Thoracic aorta (tissue), 2 donors: ENCODE data around the gene CHPF. TPM values are rescaled to one million over a fixed set of nuclear protein-coding genes. Genes with fewer than 3 reads are reported as not detected.

Experiments used
- ATAC-seq: fragments of 150-250 bp; one replicate; pipeline ENCODE4 v1.8.0; 2017; ENCODE audit warnings: low read depth; ENCODE audit not compliant: insufficient number of reproducible peaks, low FRiP score
- DNase-seq: peaks from one replicate; pipeline ENCODE4 v3.0.0-alpha.2; 2020; ENCODE audit warnings: low spot score
- H3K27ac ChIP-seq, 2 donors: fragments of 200-600 bp; sonication (generic); 1 replicate in 1 of 2; 2 replicates in 1 of 2; pipeline ENCODE4 v1.5.1; 2016; ENCODE audit warnings: mild to moderate bottlenecking in 2 of 2, moderate library complexity in 2 of 2
- H3K27me3 ChIP-seq: fragments of 200-600 bp; sonication (generic); replicated peaks from 2 replicates; pipeline ENCODE4 v1.6.0; 2016; ENCODE audit warnings: mild to moderate bottlenecking; ENCODE audit not compliant: insufficient read depth
- H3K36me3 ChIP-seq: fragments of 200-600 bp; sonication (generic); one replicate; pipeline ENCODE4 v1.5.1; 2016
- H3K4me1 ChIP-seq, 2 donors: fragments of 200-600 bp; sonication (generic); 1 replicate in 1 of 2; 2 replicates in 1 of 2; pipeline versions ENCODE4 v1.5.1 to v1.6.0; 2016; ENCODE audit warnings: low read depth in 2 of 2, mild to moderate bottlenecking in 1 of 2; ENCODE audit not compliant: control insufficient read depth in 1 of 2
- H3K4me3 ChIP-seq: fragments of 200-600 bp; sonication (generic); 2 replicates; pipeline ENCODE4 v1.5.1; 2016; ENCODE audit warnings: mild to moderate bottlenecking
- H3K9me3 ChIP-seq: fragments of 200-600 bp; sonication (generic); 2 replicates; pipeline ENCODE4 v1.5.1; 2016
- total RNA-seq, 2 donors: library from RNA; depleted of rRNA; stranded (reverse); fragments of >200 nt; gene quantifications; one replicate each; pipeline versions ENCODE4 v1.1.0 to v1.2.3, GENCODE V29; 2016
- TF ChIP-seq, protein P1 (sequence below): fragments of 200-600 bp; sonication (generic); IDR thresholded peaks from one replicate; pipeline ENCODE4 v1.5.1; 2019; ENCODE audit warnings: antibody characterized with exemption

CHPF gene
- total RNA-seq, 2 donors from 2014 or later, result 184 to 269 TPM

GRCh38 chr2:219509780-219510511 lies 33.7 kb downstream of the CHPF start:
- Histone ChIP-seq H3K4me3 (peak overlapping the region; percentile 60), H3K36me3 (peaks cover 13% of the 10 kb centered on the region), H3K9me3 (no peaks in the 10 kb centered on the region), H3K27me3 (peaks cover 7% of the 10 kb centered on the region), H3K27ac (no peak overlapping the region), H3K4me1 (peaks cover 16 to 41% of the 10 kb centered on the region in 2 donors)
- TF ChIP-seq, protein P1, sequence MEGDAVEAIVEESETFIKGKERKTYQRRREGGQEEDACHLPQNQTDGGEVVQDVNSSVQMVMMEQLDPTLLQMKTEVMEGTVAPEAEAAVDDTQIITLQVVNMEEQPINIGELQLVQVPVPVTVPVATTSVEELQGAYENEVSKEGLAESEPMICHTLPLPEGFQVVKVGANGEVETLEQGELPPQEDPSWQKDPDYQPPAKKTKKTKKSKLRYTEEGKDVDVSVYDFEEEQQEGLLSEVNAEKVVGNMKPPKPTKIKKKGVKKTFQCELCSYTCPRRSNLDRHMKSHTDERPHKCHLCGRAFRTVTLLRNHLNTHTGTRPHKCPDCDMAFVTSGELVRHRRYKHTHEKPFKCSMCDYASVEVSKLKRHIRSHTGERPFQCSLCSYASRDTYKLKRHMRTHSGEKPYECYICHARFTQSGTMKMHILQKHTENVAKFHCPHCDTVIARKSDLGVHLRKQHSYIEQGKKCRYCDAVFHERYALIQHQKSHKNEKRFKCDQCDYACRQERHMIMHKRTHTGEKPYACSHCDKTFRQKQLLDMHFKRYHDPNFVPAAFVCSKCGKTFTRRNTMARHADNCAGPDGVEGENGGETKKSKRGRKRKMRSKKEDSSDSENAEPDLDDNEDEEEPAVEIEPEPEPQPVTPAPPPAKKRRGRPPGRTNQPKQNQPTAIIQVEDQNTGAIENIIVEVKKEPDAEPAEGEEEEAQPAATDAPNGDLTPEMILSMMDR, result peak; percentile 70
- ATAC-seq (peak; percentile 31), DNase-seq (no peak)

DNA sequence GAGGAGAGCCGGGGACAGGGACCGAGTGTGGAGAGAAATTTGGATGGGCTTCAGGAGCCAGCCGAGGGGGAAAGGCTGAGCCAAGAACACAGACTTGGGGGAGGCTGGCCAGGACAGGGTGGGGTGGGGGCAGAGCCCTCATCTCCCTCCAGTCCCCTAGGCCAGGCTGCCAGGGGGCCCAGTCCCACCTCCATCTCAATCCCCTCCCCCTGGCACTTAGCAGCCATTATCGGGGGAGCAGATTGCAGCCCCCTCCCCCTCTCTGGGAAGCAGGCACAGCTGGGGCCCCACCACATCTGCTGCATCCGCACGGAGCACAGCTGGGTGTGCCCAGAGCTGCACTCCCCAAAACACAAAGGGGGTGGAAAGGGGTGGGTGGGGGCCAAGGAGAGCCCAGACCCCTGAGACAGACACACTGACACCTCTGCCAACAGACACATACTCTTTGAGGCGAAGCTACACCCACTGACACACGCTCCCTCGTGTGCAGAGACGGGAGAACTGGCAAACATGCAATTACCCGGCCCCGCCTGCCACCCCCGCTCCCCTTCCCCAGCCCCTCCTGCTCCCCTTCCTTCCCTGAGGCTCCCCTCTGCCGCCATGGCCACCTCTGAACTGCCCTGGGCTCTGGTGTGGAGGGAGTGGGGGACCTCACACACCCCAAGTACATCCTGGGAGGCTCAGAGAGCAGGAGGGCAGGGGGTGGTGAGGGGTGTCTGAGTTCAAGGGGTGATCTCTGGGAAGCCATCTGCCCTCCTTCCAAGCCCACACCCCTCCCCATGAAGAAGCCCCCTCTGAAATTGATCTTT lies 34.4 kb downstream of the CHPF start:
- peaks cover 7% of the 10 kb centered on the region for H3K27me3 ChIP-seq
- TF ChIP-seq, protein P1, result no peak
- no peaks in the 10 kb centered on the region for H3K9me3 ChIP-seq
- peaks cover 21% of the 10 kb centered on the region for H3K36me3 ChIP-seq
- peak overlapping the region; percentile 60 for H3K4me3 ChIP-seq
- no peak for DNase-seq
- ATAC-seq, result no peak
- H3K27ac ChIP-seq, result no peak overlapping the region
- peaks cover 16 to 37% of the 10 kb centered on the region in 2 donors for H3K4me1 ChIP-seq

DNA sequence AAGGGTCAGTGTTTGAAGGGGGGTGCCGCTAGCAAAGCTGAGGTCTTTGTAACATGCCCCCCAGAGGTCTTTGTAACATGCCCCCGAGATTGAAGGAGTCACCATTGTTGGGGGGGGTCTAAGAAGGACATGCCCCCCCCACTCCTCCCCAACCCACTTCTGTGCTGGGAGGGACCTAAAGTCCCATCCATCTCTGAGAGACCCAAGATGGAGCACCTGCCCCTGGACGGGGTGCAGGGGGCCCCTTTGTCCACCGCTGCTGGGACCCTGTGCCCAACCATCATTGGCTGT lies 35.2 kb downstream of the CHPF start:
- Histone ChIP-seq H3K36me3 (peaks cover 27% of the 10 kb centered on the region), H3K27me3 (peaks cover 4% of the 10 kb centered on the region)
- TF ChIP-seq, protein P1, result no peak

DNA sequence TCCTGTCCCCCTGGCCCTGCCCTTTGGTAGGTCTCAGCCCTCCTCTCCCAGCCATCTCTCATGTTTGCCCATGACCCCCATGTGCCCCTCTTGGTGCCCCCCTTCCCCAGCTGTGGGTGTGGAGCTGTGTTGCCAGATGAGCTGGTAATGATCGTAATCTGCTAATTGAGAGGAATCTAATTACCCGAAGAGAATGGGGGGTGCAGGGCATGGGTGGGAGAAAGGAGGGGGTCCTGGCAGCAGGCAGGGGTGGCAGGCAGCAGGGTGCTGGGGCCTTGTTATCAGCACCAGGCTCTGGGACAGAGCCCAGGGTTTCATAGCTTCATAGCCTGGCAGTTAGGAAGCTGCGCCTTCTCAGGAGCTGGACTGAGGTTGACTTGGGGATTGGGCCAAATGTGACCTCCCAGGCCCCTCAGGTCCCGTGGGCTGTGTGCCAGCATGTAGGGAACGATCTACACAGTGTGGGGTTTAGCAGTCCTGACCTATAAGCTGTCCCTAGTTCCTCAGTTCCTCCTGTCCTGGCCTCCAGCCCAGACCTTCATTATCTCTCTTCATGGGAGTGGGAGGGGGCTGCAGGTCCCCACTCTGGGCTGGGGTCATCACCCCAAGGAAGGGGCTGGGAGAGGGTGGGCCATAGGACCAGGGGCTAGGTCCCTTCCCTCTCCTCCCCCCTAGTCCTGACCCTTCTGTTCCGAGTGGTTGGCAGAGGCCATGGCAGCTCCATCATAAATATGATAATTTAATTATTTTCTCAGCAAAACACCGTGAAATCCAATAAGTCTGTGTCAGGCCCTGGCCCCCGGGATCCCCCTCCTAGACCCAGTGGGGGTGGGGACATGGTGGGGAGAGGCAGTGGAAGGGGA lies 35.8 kb downstream of the CHPF start:
- no peak overlapping the region for H3K4me3 ChIP-seq
- TF ChIP-seq, protein P1, result no peak
- DNase-seq (no peak), ATAC-seq (no peak)
- H3K4me1 ChIP-seq, result peaks cover 16 to 31% of the 10 kb centered on the region in 2 donors
- no peaks in the 10 kb centered on the region for H3K9me3 ChIP-seq
- H3K36me3 ChIP-seq, result peaks cover 32% of the 10 kb centered on the region
- H3K27me3 ChIP-seq, result no peaks in the 10 kb centered on the region
- no peak overlapping the region for H3K27ac ChIP-seq

More for the DNA sequence above, 35.2 kb downstream of the CHPF start:
- H3K4me1 ChIP-seq, result peaks cover 16 to 31% of the 10 kb centered on the region in 2 donors
- no peak overlapping the region for H3K27ac ChIP-seq
- H3K9me3 ChIP-seq, result no peaks in the 10 kb centered on the region
- DNase-seq, result no peak
- no peak for ATAC-seq
- H3K4me3 ChIP-seq, result no peak overlapping the region
